Tongue (tissue), 2 donors: ENCODE data around the gene LRRC14B. TPM values are rescaled to one million over a fixed set of nuclear protein-coding genes. Genes with fewer than 3 reads are reported as not detected.
"Not testable (repeated sequence)": the region's sequence is repeated elsewhere in the genome, so short reads cannot be mapped to it uniquely, and the experiment has no call there.

ENCODE experiments used
- DNase-seq: peaks from one replicate; pipeline ENCODE4 v3.0.0-alpha.2; 2015
- total RNA-seq: library from RNA; depleted of rRNA; stranded (reverse); fragments of >200 nt; gene quantifications from one replicate; pipeline ENCODE4 v1.2.3, GENCODE V29; 2014

The LRRC14B gene
- total RNA-seq, 1 donor from 2014 or later: 46.0 TPM

DNA sequence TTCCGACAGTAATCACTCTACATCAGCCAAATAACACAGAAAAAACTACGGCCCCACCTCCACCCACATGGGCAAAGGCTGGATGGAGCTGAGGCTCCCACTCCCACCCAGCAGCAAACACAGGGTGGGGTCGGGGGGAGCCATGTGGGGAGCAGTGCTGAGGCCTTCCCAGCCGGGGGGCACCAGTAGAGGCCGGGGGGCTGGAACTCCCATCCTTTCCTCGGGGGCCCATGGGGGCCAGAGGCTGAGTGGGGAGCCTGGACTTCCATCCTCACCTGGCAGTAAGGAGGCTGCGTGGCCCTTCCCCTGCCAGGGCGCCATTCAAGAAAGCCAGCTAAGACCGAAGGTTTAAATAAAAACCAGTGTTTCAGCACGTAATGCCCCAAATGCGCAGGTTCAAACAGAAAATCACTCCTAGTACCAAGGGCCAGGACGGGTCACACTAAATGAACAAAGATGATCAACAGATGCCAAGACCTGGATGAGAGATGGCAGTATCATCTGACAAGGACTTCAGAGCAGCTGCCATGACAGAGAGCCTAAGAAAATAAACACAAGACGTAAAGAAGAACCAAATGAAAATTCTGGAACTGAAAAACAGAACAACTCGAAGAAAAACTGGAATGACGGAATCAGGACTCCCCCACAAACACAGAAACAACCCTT lies 17.3 kb downstream of the LRRC14B start:
- DNase-seq: no peak

GRCh38 chr5:213803-214395 lies 22.6 kb downstream of the LRRC14B start:
- DNase-seq: no peak

DNA sequence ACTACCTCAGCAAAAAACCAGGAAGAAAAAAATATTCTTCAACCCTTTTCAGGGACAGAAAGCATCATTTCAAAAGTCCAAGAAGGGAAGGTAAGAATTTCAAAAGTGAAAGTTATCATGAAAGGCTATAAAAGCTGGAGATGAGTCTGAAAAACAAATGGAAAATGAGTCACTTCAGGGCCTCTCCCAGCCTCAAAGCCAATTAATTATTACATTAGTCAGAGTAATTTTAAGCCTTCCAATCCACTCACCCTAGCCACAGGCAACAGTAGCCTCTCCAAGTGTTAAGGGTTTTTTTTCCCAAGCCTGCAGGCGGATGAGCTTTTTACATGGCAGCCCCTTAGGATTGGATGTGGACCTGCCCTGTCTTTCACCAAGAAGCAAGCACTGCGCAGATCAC lies 24.0 kb downstream of the LRRC14B start:
- not testable (repeated sequence) for DNase-seq

DNA sequence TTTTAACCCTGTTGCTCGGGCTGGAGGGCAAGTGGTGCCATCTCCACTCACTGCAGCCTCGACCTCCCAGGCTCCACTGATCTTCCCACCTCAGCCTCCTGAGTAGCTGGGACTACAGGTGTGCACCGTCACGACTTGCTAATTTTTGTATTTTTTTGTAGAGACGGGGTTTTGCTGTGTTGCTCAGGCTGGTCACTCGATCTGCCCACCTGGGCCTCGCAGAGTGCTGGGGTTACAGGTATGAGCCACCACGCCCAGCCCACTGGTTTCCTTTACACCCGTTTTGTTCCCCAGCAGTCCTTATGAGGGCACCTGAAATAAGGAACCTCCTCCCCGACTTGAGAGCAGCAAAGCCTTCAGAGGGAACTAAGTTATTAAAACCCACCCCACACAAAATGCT lies 24.8 kb downstream of the LRRC14B start:
- not testable (repeated sequence) for DNase-seq

DNA sequence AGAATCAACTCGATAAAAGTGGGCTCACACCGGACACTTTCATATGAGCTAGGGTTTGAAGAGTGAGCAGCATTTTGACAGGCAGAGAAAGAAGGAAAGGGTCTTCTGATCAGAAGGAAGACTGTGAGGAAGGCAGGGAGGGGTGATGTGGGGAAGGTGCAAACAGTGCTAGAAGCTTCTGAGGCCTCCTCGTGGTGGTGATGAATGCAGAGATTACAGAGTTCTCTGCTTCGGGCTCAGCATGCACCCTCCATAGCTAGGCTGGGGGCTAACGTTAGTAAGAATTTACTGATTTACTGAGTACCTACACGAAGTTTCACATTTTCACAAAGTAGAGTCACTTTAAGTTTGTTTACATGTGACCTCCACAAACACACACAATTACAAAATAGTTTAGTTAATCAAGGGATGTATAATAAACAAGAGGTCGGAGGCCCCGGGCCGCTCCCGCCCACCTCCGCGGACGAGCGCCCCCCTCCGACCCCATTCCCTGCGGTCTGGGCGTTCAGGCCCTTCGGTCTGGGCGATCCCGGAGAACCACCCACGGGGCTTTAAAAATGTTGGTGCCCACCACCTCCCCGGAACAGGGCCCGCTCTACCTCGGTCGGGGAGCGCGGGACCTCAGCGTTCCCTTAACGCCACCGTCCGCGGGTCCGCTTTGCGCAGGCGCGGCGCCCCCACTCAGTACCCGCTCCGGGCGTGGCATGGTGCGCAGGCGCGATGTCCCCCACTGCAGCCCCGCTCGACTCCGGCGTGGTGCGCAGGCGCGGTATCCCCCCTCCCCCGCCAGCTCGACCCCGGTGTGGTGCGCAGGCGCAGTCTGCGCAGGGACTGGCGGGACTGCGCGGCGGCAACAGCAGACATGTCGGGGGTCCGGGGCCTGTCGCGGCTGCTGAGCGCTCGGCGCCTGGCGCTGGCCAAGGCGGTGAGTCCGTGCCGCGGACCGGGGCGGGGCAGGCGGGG lies 26.5 kb downstream of the LRRC14B start, which contains the start of the genes CCDC127 and SDHA:
Gene CCDC127, minus strand, starts transcription at position 660 of the 963 bp plus-strand sequence. CDS start 1,304 bp downstream, outside the sequence.
Gene SDHA, plus strand, starts transcription at position 827 of the 963 bp plus-strand sequence. Its CDS starts 36 bp downstream, at position 863.
- peak; percentile 99 for DNase-seq

- DNase-seq: peak; percentile 28
These were observed 27.4 kb downstream of the LRRC14B start for GRCh38 chr5:218457-219291.

DNA sequence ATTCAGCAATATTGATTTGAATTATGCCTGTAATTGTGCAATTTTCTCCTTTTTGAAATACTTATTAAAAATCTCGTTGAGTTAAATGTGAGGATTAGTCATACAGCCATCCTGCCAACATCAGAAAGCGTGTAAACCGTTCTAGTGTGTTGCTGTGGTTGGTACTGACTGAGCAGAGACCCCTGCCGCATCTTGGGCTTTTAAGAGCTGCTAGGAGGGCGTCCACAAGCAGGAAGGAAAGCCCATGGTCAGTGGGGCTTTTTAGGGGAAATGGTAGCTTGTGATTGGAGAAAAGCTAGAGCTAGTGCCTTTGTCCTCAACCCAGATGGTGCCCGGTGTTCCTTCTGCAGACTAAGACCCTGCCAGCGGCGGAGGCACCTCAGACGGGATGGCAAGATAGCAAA lies 28.2 kb downstream of the LRRC14B start:
- peak; percentile 27 for DNase-seq

GRCh38 chr5:219991-220390 lies 28.7 kb downstream of the LRRC14B start:
- no peak for DNase-seq

DNA sequence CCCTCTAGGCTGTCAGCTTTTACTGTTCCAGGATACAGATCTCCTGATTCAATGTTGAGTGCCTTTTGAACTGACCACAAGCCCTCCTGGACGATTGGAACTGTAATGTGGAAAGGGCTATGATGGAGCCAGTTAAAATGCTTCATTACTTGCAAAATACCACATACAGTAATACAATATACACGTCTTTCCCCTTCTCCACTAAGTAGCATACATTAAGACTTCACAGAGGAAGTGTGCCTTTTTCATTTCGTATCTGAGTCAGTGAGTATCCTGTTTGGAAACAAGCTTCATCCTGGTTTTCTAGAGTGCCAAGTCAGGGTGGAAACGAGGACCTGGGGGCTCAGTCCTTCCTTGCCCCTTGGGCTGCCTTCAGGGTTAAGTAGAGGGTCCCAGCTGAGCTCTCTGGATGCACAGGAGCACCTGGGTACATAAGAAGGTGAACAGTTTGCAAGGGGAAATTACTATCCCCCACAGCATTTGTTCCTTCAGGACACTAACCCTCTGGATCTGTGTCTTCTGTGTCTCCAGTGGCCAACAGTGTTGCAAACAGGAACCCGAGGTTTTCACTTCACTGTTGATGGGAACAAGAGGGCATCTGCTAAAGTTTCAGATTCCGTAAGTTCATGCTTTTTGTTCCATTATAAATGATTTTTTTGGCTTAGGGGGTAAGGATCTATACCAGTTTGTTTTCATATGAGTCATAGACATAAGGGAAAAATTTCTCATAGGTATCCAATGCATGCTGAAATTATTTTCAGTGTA lies 31.8 kb downstream of the LRRC14B start:
- not testable (repeated sequence) for DNase-seq

DNA sequence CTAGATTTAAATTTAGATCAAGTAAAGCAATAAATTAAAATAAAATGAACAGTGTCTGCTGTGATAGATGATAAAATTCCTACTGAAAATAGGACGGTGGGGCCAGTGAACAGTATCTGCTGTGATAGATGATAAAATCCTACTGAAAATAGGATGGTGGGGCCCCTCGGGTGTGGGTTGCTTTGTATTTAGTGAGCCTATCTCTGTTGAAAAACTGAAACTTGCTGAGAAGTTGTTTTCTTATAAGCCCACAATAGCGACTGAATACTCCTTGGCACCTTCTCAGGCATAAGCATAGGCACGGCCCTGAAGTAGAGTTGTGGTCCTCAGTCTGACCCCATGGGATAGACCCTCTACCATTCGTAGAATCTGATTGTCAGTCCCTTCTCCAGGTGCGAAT lies 32.5 kb downstream of the LRRC14B start:
- no peak for DNase-seq

GRCh38 chr5:225334-225733 lies 34.0 kb downstream of the LRRC14B start:
- no peak for DNase-seq

GRCh38 chr5:227375-227774 lies 36.1 kb downstream of the LRRC14B start:
- DNase-seq: not testable (repeated sequence)

- DNase-seq: no peak
These were observed 37.6 kb downstream of the LRRC14B start for GRCh38 chr5:228886-229285.

DNA sequence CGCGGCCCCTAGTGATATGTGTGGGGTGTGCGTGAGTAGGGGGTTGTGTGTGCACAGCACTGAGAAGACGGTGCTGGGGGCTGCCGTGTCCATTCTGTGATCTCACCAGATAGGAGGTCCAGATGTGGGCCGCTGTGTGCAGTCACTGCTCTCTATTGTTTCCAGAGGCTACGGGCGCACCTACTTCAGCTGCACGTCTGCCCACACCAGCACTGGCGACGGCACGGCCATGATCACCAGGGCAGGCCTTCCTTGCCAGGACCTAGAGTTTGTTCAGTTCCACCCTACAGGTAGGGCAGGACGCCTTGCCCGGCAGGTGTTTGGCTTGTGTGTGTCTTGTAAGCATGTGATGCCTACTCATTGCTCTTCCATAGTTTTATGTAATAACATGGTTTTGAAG lies 39.4 kb downstream of the LRRC14B start:
- no peak for DNase-seq

GRCh38 chr5:231661-232060 lies 40.4 kb downstream of the LRRC14B start:
- no peak for DNase-seq

DNA sequence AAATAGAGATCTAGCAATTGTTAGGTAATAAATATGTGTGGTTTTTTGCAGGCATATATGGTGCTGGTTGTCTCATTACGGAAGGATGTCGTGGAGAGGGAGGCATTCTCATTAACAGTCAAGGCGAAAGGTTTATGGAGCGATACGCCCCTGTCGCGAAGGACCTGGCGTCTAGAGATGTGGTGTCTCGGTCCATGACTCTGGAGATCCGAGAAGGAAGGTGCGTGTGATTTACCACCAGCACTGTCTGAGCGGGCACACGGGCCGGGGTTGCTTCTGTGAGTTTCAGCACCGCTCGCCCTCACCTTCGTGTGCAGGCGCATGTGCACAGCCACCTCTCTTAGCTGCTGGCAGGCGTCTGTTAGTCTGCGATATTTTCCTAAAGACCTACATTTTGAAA lies 42.1 kb downstream of the LRRC14B start:
- DNase-seq: not testable (repeated sequence)

GRCh38 chr5:234450-234849 lies 43.2 kb downstream of the LRRC14B start:
- no peak for DNase-seq

DNA sequence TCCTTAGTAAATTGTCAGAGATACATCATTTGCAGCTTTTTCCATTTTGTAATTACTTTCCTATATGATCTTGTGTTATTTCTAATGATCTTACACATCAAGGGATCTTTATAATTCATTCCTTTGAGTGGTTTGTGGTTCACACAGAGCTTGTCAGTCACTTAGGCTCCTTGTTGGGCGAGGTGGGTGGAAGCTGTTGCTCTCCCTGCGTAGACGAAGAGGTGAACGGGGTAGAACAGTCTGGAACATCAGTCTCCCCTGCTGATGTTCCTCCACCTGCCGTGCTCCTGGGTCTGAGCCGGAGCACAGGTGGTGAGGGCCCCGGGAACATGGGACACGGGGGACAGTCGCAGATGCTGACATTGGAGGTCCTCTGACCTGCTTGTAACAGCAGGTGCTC lies 44.2 kb downstream of the LRRC14B start:
- not testable (repeated sequence) for DNase-seq

GRCh38 chr5:237931-238330 lies 46.6 kb downstream of the LRRC14B start:
- not testable (repeated sequence) for DNase-seq

DNA sequence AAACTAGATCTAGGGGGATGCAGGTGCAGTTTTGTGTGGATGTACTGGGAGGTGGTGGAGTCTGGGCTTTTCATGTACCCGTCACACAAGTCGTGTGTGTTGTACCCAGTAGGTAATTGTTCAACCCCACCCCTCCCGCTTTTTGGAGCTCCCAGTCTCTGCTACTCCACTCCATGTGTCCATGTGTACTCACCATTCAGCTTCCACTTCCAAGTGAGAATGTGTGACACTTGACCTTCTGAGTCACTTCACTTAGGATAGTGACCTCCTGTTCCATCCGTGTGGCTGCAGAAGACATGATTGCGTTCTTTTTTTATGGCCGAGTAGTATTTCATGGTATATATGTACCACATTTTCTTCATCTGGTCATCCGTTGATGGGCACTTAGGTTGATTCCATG lies 49.3 kb downstream of the LRRC14B start:
- not testable (repeated sequence) for DNase-seq
